Omental fat pad (tissue), 4 donors: Measurements from ENCODE around the gene NUP153. TPM values are rescaled to one million over a fixed set of nuclear protein-coding genes. Genes with fewer than 3 reads are reported as not detected.

ENCODE experiments used
- ATAC-seq: fragments of 150-250 bp; one replicate; pipeline ENCODE4 v1.9.1; 2016; ENCODE audit warnings: mild to moderate bottlenecking, moderate library complexity; ENCODE audit not compliant: low FRiP score
- DNase-seq: peaks from one replicate; pipeline ENCODE4 v3.0.0-alpha.2; 2019; ENCODE audit warnings: low spot score
- total RNA-seq, 4 donors: library from RNA; depleted of rRNA; stranded (reverse); fragments of >200 nt; gene quantifications; one replicate each; pipeline ENCODE4 v1.1.0, GENCODE V29; 2016
- TF ChIP-seq, protein P1 (sequence below), 3 donors: fragments of 450-650 bp; IDR thresholded peaks; one replicate each; pipeline ENCODE4 v1.5.1; 2016 to 2017; ENCODE audit warnings: antibody characterized with exemption in 3 of 3, mild to moderate bottlenecking in 3 of 3, moderate library complexity in 2 of 3

NUP153 gene
- total RNA-seq, 4 donors from 2014 or later: 32.7 to 80.6 (median 44.0) TPM

DNA sequence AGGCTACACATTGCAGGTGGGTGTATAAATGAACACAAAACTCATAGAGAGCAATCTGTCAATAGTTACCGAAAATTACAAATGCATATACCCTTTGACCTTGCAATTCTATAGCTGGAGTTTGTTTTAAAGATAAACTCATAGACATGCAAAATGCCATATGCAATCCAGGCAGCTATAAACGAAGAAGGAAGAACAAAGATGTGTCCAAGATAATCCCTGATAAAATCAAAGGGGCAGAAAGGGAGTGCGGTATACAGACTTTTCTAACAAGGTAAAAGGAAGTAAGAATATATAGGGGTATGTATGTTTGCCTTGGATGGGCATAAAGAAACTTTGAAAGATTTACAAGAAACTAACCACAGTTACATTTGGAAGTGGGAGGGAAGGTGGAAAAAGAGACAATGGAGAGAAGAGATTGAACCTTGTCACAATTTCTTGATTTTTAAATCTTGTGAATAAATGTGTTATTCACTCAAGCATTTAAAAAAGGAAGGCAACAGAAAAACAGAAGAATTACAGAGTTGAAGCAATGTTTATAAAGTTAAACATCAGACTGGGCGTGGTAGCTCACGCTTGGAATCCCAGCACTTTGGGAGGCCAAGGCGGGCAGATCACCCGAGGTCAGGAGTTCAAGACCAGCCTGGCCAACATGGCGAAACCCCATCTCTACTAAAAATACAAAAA is 76.8 kb downstream of the NUP153 start:
- ATAC-seq: no peak
- no peak for DNase-seq
- TF ChIP-seq, protein P1, sequence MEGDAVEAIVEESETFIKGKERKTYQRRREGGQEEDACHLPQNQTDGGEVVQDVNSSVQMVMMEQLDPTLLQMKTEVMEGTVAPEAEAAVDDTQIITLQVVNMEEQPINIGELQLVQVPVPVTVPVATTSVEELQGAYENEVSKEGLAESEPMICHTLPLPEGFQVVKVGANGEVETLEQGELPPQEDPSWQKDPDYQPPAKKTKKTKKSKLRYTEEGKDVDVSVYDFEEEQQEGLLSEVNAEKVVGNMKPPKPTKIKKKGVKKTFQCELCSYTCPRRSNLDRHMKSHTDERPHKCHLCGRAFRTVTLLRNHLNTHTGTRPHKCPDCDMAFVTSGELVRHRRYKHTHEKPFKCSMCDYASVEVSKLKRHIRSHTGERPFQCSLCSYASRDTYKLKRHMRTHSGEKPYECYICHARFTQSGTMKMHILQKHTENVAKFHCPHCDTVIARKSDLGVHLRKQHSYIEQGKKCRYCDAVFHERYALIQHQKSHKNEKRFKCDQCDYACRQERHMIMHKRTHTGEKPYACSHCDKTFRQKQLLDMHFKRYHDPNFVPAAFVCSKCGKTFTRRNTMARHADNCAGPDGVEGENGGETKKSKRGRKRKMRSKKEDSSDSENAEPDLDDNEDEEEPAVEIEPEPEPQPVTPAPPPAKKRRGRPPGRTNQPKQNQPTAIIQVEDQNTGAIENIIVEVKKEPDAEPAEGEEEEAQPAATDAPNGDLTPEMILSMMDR (IDR thresholded peaks at IDR 0.05): no peak

DNA sequence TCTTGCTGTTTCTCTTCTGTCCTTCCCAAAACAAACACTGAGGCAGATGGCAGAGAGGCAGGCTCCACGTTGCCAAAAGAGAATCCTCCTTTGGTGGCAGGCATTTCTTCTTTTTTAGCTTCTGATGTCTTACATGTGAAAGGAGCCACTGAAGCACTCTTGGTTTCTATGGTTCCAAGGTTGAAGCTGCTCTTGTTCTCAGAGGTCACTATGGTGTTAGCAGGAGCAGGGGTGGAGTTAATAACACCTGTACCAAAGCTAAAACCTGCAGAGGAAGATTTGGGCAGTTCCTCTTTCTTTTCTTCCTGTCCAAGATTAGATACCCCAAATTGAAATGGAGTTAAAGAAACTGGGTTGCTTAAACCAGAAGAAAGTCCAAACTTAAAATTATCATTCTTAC is 77.9 kb downstream of the NUP153 start:
- DNase-seq: no peak
- TF ChIP-seq, protein P1 (IDR thresholded peaks at IDR 0.05): no peak
- ATAC-seq: no peak

DNA sequence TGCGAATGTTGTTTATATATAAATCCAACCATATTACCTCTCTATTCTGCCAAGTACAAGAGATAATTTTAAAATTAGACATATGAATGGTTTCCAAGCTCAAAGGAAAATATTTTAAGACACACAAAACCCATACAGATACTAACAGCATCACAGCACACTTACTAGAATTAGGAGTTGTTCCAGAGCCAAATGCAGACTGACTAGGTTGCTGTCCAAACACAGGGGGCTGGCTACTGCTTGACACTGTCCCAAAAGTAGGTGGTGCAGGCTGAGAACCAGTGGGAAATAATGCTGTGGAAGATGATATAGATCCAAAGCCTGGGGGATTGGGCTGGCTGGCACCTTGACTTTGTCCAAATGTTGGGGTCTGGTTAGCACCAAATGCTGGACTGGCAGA is 82.3 kb downstream of the NUP153 start:
- ATAC-seq: no peak
- TF ChIP-seq, protein P1 (IDR thresholded peaks at IDR 0.05): no peak
- no peak for DNase-seq

DNA sequence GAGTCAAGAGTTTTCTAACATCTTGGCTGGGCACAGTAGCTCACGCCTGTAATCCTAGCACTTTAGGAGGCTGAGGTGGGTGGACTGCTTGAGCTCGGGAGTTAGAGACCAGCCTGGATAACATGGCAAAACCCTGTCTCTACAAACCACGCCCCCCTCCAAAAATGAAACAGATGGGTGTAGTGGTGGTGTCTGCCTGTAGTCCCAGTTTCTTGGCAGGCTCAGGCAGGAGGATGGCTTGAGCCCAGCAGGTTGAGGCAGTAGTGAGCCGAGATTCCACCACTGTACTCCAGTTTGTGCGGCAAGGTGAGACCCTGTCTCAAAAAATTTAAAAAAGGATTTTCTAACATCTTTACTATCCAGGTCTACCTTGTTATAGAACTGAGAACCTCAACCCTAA is 84.6 kb downstream of the NUP153 start:
- no peak for ATAC-seq
- TF ChIP-seq, protein P1 (IDR thresholded peaks at IDR 0.05): no peak
- DNase-seq: no peak

DNA sequence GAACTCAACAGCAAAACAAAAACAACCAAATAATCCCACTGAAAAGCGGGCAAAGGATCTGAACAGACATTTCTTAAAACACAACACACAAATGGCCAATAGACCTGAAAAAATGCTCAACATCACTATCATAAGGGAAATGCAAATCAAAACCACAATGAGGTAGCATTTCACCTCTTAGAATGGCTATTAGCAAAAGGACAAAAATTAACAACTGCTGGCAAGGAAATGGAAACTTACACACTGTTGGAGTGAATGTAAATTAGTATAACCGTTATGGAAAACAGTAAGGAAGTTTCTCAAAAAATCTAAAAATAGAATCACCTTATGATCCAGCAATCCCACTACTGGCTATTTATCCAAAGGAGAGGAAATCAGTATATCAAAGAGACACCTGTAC is 85.7 kb downstream of the NUP153 start:
- TF ChIP-seq, protein P1 (IDR thresholded peaks at IDR 0.05): no peak
- no peak for ATAC-seq
- no peak for DNase-seq

DNA sequence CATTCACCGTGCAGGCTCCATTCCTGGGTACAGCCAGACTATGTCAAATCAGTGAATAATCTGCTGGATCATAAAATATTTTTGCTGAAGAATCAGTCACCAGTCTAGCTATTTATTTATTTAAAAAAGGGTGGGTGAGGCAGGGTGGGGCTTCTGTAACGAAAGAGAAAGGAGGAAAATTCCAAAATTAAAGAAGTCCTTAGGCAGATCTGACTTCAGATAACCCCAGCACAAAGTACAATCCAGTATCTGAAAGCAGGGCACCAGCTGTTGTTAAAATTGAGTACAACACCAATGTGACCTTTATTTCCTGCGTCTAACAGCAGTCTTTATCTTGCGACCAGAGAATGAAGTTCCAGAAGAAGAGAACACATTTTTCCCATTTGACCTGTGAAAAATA is 90.9 kb downstream of the NUP153 start:
- no peak for ATAC-seq
- TF ChIP-seq, protein P1 (IDR thresholded peaks at IDR 0.05): no peak
- no peak for DNase-seq

DNA sequence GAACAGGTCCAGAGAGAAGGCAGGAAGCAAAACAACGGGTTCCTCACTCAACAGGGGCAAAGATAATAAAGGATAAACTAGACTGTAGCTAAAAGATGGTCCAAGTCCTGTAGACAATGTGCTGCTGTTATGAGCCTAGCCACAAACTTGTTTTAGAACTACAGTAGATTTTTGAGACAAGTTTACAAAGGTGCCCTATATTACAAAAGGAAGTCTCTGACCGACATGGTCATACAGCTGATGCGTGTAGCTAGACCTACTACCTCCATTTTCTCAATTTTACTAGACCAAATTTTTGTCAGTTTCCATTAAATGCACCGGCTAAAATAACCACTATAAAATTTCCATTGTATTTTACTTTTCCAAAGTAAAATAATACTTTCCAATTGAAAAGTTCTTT is 94.7 kb downstream of the NUP153 start:
- ATAC-seq (no peak), DNase-seq (no peak)
- TF ChIP-seq, protein P1 (IDR thresholded peaks at IDR 0.05): no peak
